Stomach (tissue), 9 donors: ENCODE measurements around the gene ELF4. TPM values are rescaled to one million over a fixed set of nuclear protein-coding genes. Genes with fewer than 3 reads are reported as not detected.
A peak's percentile ranks its signal among the peaks of the same experiment; 100 is the strongest.

Experiments used
- DNase-seq, 2 donors: peaks; one replicate each; pipeline versions ENCODE4 v3.0.0 to v3.0.0-alpha.2; 2013 to 2019
- H3K27ac ChIP-seq, 5 donors: fragments of 200-600 bp in 4 of 5; sonication (generic) in 4 of 5; one replicate each; pipeline ENCODE4 v1.5.1; 2013 to 2019; ENCODE audit warnings: mild to moderate bottlenecking in 1 of 5, moderate library complexity in 1 of 5
- H3K27me3 ChIP-seq, 3 donors: fragments of 200-600 bp; sonication (generic); one replicate each; pipeline ENCODE4 v1.5.1; 2017 to 2019; ENCODE audit warnings: mixed run types in 1 of 3
- H3K36me3 ChIP-seq, 4 donors: fragments of 200-600 bp; sonication (generic); 1 replicate in 3 of 4; 2 replicates in 1 of 4; pipeline ENCODE4 v1.5.1; 2016 to 2019
- H3K4me1 ChIP-seq, 4 donors: fragments of 200-600 bp; sonication (generic); one replicate each; pipeline ENCODE4 v1.5.1; 2016 to 2019
- H3K4me3 ChIP-seq, 4 donors: fragments of 200-600 bp; sonication (generic) in 3 of 4; one replicate each; pipeline ENCODE4 v1.5.1; 2016 to 2019; ENCODE audit warnings: mild to moderate bottlenecking in 1 of 4
- H3K9me3 ChIP-seq, 4 donors: fragments of 200-600 bp; sonication (generic); one replicate each; pipeline ENCODE4 v1.5.1; 2016 to 2019
- EP300 ChIP-seq: sonication (generic); formaldehyde crosslinking; IDR thresholded peaks from one replicate; pipeline ENCODE4 v1.6.1; 2017; ENCODE audit warnings: antibody characterized with exemption
- POLR2A ChIP-seq, 4 donors: fragments of 450-650 bp; IDR thresholded peaks; one replicate each; pipeline ENCODE4 v1.6.1; 2016; ENCODE audit warnings: antibody characterized with exemption in 4 of 4, control low read depth in 2 of 4, mild to moderate bottlenecking in 1 of 4, moderate library complexity in 1 of 4
- POLR2AphosphoS5 ChIP-seq, 3 donors: sonication (generic); formaldehyde crosslinking; IDR thresholded peaks; one replicate each; pipeline ENCODE4 v1.6.1; 2016; ENCODE audit warnings: antibody characterized with exemption in 3 of 3
- WGBS, 5 donors: extraction: QIAGEN DNeasy Blood & Tissue Kit in 3 of 5; methylation state at CpG; one replicate each; pipeline versions ENCODE4 v1.1.5 to v1.1.7; 2013 to 2018; 5-methylcytosine and 5-hydroxymethylcytosine counted together
- intact Hi-C: fragments of 100-400 bp; cut with DNase I; formaldehyde crosslinking; loops from one replicate; pipeline ENCODE4 v1.15.1; 2023; ENCODE audit warnings: low total_unique reads
- polyA plus RNA-seq, 3 donors: library from polyadenylated mRNA; stranded (reverse); fragments of 200-250 nt; gene quantifications; one replicate each; pipeline ENCODE4 v1.2.3, GENCODE V29; 2013
- total RNA-seq, 5 donors: library from RNA; depleted of rRNA; stranded (reverse); fragments of >200 nt; gene quantifications; one replicate each; pipeline versions ENCODE4 v1.1.0 to v1.2.3, GENCODE V29; 2014 to 2016
- TF ChIP-seq, protein P1 (sequence below), 7 experiments: fragments of 450-650 bp in 4 of 7; fragments of 200-600 bp in 3 of 7; sonication (generic) in 3 of 7; IDR thresholded peaks; one replicate each; pipeline ENCODE4 v1.5.1; 2016 to 2019; ENCODE audit warnings: antibody characterized with exemption in 7 of 7, control low read depth in 2 of 7, mild to moderate bottlenecking in 1 of 7
- donor health status: healthy with polysubstance abuse.
- donor health status: Bipolar disorder and iron deficiency.
- donor health status: healthy.

The ELF4 gene
- total and polyA plus RNA-seq, 8 donors: 3.9 to 34.5 (median 12.7) TPM

DNA sequence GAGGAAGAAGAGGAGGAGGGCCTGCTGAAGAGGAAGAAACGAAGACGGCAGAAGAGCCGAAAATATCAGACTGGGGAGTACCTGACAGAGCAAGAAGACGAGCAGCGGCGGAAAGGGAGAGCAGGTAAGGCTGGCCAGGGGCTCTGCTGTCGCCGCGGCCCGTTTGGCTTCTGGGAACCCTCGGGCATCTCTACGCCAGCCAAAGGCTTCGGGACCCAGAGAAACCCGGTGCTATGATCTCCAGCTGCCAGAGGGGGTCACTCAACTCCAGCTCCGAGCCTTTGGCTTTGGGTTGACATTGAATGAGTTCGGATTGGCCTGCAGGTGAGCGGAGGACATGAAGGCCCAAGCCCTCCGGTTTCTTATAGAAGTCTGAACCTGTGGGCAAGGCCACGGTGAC is 85.0 kb downstream of the ELF4 start:
- no peaks in the 10 kb centered on the region for H3K27me3 ChIP-seq
- peaks cover 0 to 79% (median 77%) of the 10 kb centered on the region in 4 donors for H3K36me3 ChIP-seq
- no peaks in the 10 kb centered on the region for H3K9me3 ChIP-seq
- H3K27ac ChIP-seq: no peak overlapping the region
- intact Hi-C loops: no loop called here
- no peak overlapping the region for H3K4me3 ChIP-seq
- peaks cover 0 to 6% (median 2%) of the 10 kb centered on the region in 4 donors for H3K4me1 ChIP-seq
- TF ChIP-seq, protein P1, sequence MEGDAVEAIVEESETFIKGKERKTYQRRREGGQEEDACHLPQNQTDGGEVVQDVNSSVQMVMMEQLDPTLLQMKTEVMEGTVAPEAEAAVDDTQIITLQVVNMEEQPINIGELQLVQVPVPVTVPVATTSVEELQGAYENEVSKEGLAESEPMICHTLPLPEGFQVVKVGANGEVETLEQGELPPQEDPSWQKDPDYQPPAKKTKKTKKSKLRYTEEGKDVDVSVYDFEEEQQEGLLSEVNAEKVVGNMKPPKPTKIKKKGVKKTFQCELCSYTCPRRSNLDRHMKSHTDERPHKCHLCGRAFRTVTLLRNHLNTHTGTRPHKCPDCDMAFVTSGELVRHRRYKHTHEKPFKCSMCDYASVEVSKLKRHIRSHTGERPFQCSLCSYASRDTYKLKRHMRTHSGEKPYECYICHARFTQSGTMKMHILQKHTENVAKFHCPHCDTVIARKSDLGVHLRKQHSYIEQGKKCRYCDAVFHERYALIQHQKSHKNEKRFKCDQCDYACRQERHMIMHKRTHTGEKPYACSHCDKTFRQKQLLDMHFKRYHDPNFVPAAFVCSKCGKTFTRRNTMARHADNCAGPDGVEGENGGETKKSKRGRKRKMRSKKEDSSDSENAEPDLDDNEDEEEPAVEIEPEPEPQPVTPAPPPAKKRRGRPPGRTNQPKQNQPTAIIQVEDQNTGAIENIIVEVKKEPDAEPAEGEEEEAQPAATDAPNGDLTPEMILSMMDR (IDR thresholded peaks at IDR 0.05): no peak
- 80 to 88% (median 86%) methylated on average over 7 to 19 of the region's 19 CpGs for WGBS, 5 donors
- no peak for DNase-seq

DNA sequence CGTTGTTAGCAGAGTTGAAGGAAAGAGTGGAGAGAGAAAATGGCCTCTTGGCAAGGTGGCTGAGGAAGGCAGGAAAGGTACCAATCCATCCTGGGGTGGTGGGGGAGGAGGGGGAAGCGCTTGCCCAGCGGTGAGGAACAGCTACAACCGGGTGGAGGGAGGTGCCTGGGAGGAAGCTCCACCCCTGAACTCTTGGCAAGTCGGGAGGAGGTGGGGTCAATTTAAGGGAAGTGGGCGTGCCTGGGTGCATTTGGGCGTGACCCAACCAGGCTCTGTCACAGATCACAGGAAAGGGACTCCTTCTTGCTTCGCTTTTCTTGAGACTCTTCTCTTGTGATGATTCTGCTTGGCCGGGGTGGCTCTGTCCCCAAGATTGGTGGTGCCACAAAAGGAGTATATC is 86.2 kb downstream of the ELF4 start:
- H3K4me1 ChIP-seq: peaks cover 0 to 8% (median 5%) of the 10 kb centered on the region in 4 donors
- TF ChIP-seq, protein P1 (IDR thresholded peaks at IDR 0.05): no peak
- TF ChIP-seq EP300 (no peak), POLR2A (IDR thresholded peaks at IDR 0.05) (no peak), POLR2AphosphoS5 (IDR thresholded peaks at IDR 0.05) (peak in 1 of 3 donors; percentile 39)
- H3K9me3 ChIP-seq: no peaks in the 10 kb centered on the region
- DNase-seq: peak; percentile 75 to 85
- no peaks in the 10 kb centered on the region for H3K27me3 ChIP-seq
- H3K4me3 ChIP-seq: no peak overlapping the region
- intact Hi-C loops: no loop called here
- H3K36me3 ChIP-seq: peaks cover 0 to 68% (median 65%) of the 10 kb centered on the region in 4 donors
- peak overlapping the region in 1 of 5 donors; percentile 51 for H3K27ac ChIP-seq
- WGBS, 5 donors: 13 to 33% (median 16%) methylated on average over 4 to 9 of the region's 9 CpGs

DNA sequence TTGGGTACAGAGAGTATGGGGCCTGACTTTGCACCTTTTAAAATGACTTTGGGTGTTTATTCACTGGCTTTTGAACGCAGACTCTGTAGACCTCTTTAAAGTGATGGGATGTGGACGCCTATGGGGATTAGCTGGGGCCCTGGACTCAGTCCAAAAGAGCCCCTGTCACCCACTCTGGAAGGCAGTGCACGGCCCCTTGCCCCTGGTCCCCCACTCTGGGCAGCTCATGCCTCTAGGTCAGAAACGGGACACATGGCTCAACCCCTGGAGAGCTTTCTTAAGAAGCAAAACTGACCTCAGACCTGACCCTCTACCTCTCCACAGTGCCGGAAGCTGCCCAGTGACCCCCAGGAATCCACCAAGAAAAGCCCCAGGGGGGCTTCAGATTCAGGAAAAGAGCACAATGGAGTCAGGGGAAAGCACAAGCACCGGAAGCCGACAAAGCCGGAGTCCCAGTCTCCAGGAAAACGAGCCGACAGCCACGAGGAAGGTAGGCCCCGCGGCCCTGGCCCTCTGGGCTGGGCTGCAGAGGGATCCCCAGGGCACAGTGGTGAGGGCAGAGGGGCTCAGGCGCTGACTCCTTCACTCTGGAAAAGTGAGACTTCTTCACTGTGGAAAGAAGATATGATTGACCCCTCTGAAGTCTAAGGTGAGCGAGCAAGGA is 89.5 kb downstream of the ELF4 start:
- H3K27me3 ChIP-seq: no peaks in the 10 kb centered on the region
- H3K36me3 ChIP-seq: peaks cover 0 to 57% (median 50%) of the 10 kb centered on the region in 4 donors
- TF ChIP-seq POLR2A (IDR thresholded peaks at IDR 0.05) (no peak), POLR2AphosphoS5 (IDR thresholded peaks at IDR 0.05) (no peak), EP300 (no peak)
- TF ChIP-seq, protein P1 (IDR thresholded peaks at IDR 0.05): no peak
- DNase-seq: no peak
- H3K4me1 ChIP-seq: peaks cover 0 to 13% (median 7%) of the 10 kb centered on the region in 4 donors
- H3K4me3 ChIP-seq: no peak overlapping the region
- no peaks in the 10 kb centered on the region for H3K9me3 ChIP-seq
- intact Hi-C loops: no loop called here
- 75 to 91% (median 79%) methylated on average over 15 of the region's 15 CpGs for WGBS, 5 donors
- H3K27ac ChIP-seq: no peak overlapping the region

DNA sequence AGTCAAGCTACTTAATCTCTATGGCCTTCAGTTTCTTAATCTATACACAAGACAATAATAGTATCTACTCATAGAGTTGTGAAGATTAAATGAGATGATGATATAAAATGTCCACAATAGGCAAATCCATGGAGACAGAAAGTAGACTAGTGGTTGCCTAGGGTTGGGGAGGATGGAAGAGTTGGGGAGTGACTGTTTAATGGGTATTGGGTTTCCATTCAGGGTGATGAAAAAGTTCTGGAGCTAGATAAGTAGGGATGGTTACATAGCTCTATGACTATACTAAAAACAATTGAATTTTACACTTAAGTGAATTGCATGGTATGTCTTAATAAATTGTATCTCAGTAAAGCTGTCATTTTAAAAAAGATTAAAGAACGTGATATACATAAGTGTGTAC is 92.2 kb downstream of the ELF4 start:
- Histone ChIP-seq H3K27ac (no peak overlapping the region), H3K9me3 (no peaks in the 10 kb centered on the region), H3K36me3 (peaks cover 0 to 70% (median 62%) of the 10 kb centered on the region in 4 donors), H3K4me3 (no peak overlapping the region), H3K4me1 (peaks cover 0 to 13% (median 2%) of the 10 kb centered on the region in 4 donors), H3K27me3 (no peaks in the 10 kb centered on the region)
- WGBS, 5 donors: 69 to 94% (median 86%) methylated on average over 1 of the region's 1 CpG
- DNase-seq: no peak
- intact Hi-C loops: no loop called here
- TF ChIP-seq POLR2A (IDR thresholded peaks at IDR 0.05): no peak
- TF ChIP-seq EP300: no peak
- TF ChIP-seq, protein P1 (IDR thresholded peaks at IDR 0.05): no peak
- TF ChIP-seq POLR2AphosphoS5 (IDR thresholded peaks at IDR 0.05): no peak
